Suprapubic skin (tissue), 3 donors: ENCODE results near the gene TCF3.

Experiments
- POLR2A ChIP-seq, 2 donors: fragments of 450-650 bp; IDR thresholded peaks; one replicate each; pipeline ENCODE4 v1.6.1; 2017; ENCODE audit warnings: antibody characterized with exemption in 2 of 2, mild to moderate bottlenecking in 2 of 2, moderate library complexity in 2 of 2
- TF ChIP-seq, protein P1 (sequence below), 2 donors: fragments of 200-600 bp in 1 of 2; fragments of 450-650 bp in 1 of 2; sonication (generic) in 1 of 2; IDR thresholded peaks; one replicate each; pipeline ENCODE4 v1.5.1; 2016 to 2019; ENCODE audit warnings: antibody characterized with exemption in 2 of 2, mild to moderate bottlenecking in 1 of 2, moderate library complexity in 1 of 2

DNA sequence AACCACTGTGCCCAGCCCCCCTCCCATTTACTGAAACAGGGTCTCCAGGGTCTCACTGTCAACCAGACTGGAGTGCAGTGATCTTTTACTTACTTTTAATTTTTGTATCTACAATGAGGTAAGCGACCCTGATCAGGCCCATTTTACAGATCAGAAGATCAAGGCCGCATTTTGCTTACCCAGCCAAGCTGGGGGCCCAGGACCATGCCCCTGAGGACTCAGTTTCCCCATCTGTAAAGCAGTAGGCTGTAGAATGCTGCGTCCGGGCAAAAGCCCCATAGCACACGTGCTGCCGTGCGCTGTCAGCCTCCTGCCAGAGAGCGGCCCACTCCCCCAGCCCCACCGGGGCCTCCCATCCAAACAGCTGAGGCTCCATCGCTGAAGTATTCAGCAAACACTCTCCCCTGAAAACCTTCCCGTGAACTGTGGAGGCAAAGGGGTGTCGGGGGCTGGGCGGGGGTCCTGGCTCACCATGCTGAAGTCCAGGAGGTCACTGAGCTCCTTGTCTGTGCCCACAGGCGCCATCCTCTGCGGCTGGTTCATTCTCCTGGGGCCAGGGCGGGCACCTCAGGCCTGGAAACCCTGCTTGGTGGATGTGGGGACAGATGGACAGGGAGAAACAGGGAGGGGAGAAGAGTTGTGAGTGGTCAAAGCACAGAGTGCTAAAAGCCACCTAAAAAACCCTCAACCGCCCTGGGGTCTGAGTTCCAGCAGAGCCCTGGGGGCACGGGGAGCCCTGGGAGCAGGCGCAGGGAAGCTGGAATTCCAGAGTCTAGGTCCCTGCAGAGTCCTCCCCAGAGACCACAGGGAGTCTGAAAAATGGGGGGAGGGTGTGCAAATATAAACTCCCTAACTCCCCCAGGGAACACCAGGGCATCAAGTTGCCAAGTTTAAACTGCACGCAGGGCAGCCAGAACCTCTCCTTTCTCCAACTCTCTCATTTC lies 2.4 kb downstream of the TCF3 start:
- TF ChIP-seq, protein P1, sequence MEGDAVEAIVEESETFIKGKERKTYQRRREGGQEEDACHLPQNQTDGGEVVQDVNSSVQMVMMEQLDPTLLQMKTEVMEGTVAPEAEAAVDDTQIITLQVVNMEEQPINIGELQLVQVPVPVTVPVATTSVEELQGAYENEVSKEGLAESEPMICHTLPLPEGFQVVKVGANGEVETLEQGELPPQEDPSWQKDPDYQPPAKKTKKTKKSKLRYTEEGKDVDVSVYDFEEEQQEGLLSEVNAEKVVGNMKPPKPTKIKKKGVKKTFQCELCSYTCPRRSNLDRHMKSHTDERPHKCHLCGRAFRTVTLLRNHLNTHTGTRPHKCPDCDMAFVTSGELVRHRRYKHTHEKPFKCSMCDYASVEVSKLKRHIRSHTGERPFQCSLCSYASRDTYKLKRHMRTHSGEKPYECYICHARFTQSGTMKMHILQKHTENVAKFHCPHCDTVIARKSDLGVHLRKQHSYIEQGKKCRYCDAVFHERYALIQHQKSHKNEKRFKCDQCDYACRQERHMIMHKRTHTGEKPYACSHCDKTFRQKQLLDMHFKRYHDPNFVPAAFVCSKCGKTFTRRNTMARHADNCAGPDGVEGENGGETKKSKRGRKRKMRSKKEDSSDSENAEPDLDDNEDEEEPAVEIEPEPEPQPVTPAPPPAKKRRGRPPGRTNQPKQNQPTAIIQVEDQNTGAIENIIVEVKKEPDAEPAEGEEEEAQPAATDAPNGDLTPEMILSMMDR (IDR thresholded peaks at IDR 0.05), result no peak
- no peak for TF ChIP-seq POLR2A (IDR thresholded peaks at IDR 0.05)
